ENCODE results near the gene RIBC1. TPM values are rescaled to one million over a fixed set of nuclear protein-coding genes. Genes with fewer than 3 reads are reported as not detected.
A peak's percentile ranks its signal among the peaks of the same experiment; 100 is the strongest.

The RIBC1 gene
- 1 to 10 TPM in 1 of 7 donors, under 1 TPM in 5, not detected in 1; 0.34 to 1.0 (median 0.80) TPM for total RNA-seq
- polyA plus RNA-seq, result 1 to 10 TPM in 1 of 3 donors, under 1 TPM in 2; 0.70 to 1.4 (median 0.86) TPM
- long read RNA-seq, donor 1, partial matches to known transcripts, result 0 of 1 reads
- long read RNA-seq, donor 1, other reads (novel, unspliced or antisense), result 0 of 1 reads
- long read RNA-seq, donor 2, result 0 reads

DNA sequence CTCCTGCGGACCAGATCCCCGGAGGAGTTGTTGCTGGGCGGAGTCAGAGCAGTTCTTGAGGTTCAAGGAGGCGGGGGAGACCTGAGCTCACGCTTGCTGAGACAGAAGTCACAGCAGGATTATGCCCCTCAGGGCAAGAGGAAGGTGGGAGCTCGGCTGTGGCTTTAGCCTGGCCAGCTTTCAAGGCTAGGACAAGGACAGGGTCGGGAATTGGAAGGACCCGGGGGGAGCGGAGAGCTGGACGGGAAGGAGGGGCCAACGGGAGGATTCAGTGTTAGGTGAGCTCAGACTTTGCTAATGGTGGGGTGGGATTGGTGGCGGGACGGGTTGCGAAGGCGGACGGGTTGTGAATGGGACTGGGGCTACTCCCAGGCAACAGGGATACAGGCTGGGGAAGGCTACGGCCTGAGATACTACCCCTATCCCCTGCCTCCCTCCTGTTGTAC lies at the start of gene RIBC1:
Gene RIBC1, plus strand, starts transcription at position 13 of the 446 bp plus-strand sequence. CDS start 3,404 bp downstream, outside the sequence.
- no peak for DNase-seq
- Histone ChIP-seq H3K27ac (peak within 1 kb of the TSS; percentile 90 to 97 (median 94)), H3K36me3 (no peaks in the 10 kb centered on the region), H3K4me3 (peak within 1 kb of the TSS; percentile 44 to 87 (median 62)), H3K27me3 (replicated peaks in 1 of 7) (no peaks in the 10 kb centered on the region), H3K4me1 (peaks cover 9 to 34% (median 26%) of the 10 kb centered on the region in 6 donors), H3K9me3 (no peaks in the 10 kb centered on the region)
- WGBS, 5 donors, result 5 to 23% (median 13%) methylated on average over 14 to 17 of the region's 17 CpGs
- intact Hi-C loops (cut with DNase I; ENCODE audit: low total_unique reads), result no loop called here
- TF ChIP-seq POLR2AphosphoS5 (IDR thresholded peaks at IDR 0.05) (no peak), POLR2A (IDR thresholded peaks at IDR 0.05) (no peak)
- TF ChIP-seq, protein P1, sequence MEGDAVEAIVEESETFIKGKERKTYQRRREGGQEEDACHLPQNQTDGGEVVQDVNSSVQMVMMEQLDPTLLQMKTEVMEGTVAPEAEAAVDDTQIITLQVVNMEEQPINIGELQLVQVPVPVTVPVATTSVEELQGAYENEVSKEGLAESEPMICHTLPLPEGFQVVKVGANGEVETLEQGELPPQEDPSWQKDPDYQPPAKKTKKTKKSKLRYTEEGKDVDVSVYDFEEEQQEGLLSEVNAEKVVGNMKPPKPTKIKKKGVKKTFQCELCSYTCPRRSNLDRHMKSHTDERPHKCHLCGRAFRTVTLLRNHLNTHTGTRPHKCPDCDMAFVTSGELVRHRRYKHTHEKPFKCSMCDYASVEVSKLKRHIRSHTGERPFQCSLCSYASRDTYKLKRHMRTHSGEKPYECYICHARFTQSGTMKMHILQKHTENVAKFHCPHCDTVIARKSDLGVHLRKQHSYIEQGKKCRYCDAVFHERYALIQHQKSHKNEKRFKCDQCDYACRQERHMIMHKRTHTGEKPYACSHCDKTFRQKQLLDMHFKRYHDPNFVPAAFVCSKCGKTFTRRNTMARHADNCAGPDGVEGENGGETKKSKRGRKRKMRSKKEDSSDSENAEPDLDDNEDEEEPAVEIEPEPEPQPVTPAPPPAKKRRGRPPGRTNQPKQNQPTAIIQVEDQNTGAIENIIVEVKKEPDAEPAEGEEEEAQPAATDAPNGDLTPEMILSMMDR (IDR thresholded peaks at IDR 0.05 in 8 of 11, conservative IDR thresholded peaks at IDR 0.05 in 3 of 11), result no peak

DNA sequence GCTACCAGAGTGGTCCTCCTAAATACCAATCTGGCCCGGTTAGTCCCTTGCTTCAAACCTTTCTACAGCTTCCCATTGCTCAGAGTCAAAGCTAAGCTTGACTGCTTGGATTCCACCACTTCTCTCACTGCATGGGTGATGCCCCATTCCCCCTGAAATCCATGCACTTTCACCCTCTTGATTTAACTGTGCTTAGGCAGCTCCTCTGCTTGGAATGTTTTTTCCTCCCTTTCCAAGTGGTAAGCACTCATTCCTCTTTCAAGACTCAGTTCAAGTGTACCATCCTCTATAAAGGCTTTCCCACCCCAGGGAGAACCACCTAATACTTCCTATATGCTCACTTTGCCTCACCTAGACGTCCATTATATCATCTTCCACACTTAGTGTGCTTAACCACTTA lies 49.4 kb upstream of the RIBC1 start:
- 64 to 83% (median 78%) methylated on average over 2 of the region's 2 CpGs for WGBS, 5 donors
- no peaks in the 10 kb centered on the region for H3K4me1 ChIP-seq
- H3K4me3 ChIP-seq, result no peak overlapping the region
- TF ChIP-seq POLR2AphosphoS5 (IDR thresholded peaks at IDR 0.05) (no peak), POLR2A (IDR thresholded peaks at IDR 0.05) (no peak)
- TF ChIP-seq, protein P1 (IDR thresholded peaks at IDR 0.05 in 8 of 11, conservative IDR thresholded peaks at IDR 0.05 in 3 of 11), result no peak
- no peak for DNase-seq
- peaks cover 0 to 25% (median 0%) of the 10 kb centered on the region in 8 donors for H3K9me3 ChIP-seq
- intact Hi-C loops (cut with DNase I; ENCODE audit: low total_unique reads), result no loop called here
- H3K27me3 ChIP-seq (replicated peaks in 1 of 7), result no peaks in the 10 kb centered on the region
- peaks cover 0 to 35% (median 13%) of the 10 kb centered on the region in 6 donors for H3K36me3 ChIP-seq
- no peak overlapping the region for H3K27ac ChIP-seq

DNA sequence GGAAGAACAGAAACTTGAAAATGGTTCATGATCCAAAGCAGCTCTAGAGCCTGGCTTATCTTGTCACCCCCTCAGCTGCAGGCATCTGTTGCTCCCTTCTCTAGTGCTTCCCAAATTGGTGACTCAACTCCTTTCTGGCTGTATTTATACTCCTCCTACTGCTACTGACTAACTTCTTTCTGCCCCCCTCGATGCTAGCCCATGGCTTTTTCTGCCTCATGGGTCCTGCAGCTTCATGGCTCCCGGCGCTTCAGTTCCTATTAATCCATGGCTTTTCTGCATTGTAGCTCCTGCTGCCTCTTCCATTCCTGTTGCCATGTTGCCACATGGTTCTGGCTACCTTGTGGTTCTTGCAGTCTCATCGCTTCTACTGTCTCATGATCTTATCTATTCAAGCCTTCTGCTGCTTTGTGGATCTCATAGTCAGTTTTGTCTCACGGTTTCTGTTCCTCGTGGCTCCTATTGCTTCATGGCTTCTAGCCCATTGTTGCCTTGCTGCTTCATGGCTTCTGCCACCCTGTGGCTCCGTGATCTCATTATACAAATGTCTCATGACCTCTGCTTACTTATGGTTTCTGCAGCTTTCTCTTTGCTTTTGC lies 48.4 kb upstream of the RIBC1 start:
- no peaks in the 10 kb centered on the region for H3K4me1 ChIP-seq
- TF ChIP-seq POLR2AphosphoS5 (IDR thresholded peaks at IDR 0.05) (no peak), POLR2A (IDR thresholded peaks at IDR 0.05) (no peak)
- TF ChIP-seq, protein P1 (IDR thresholded peaks at IDR 0.05 in 8 of 11, conservative IDR thresholded peaks at IDR 0.05 in 3 of 11), result no peak
- H3K36me3 ChIP-seq, result peaks cover 0 to 45% (median 23%) of the 10 kb centered on the region in 6 donors
- intact Hi-C loops (cut with DNase I; ENCODE audit: low total_unique reads), result no loop called here
- WGBS, 5 donors, result 65 to 94% (median 78%) methylated on average over 7 of the region's 7 CpGs
- no peak overlapping the region for H3K4me3 ChIP-seq
- no peaks in the 10 kb centered on the region for H3K27me3 ChIP-seq (replicated peaks in 1 of 7)
- DNase-seq, result no peak
- H3K9me3 ChIP-seq, result peaks cover 0 to 18% (median 0%) of the 10 kb centered on the region in 8 donors
- peak overlapping the region in 1 of 8 donors; percentile 21 for H3K27ac ChIP-seq

- peaks cover 0 to 51% (median 29%) of the 10 kb centered on the region in 6 donors for H3K36me3 ChIP-seq
- TF ChIP-seq, protein P1 (IDR thresholded peaks at IDR 0.05 in 8 of 11, conservative IDR thresholded peaks at IDR 0.05 in 3 of 11), result no peak
- no peak for TF ChIP-seq POLR2AphosphoS5 (IDR thresholded peaks at IDR 0.05)
- no peak for TF ChIP-seq POLR2A (IDR thresholded peaks at IDR 0.05)
- peaks cover 0 to 12% (median 0%) of the 10 kb centered on the region in 8 donors for H3K9me3 ChIP-seq
- no peak for DNase-seq
- H3K27me3 ChIP-seq (replicated peaks in 1 of 7), result no peaks in the 10 kb centered on the region
- H3K4me1 ChIP-seq, result no peaks in the 10 kb centered on the region
- H3K27ac ChIP-seq, result peak overlapping the region in 2 of 8 donors; percentile 10 to 21
- H3K4me3 ChIP-seq, result no peak overlapping the region
- intact Hi-C loops (cut with DNase I; ENCODE audit: low total_unique reads), result no loop called here
These were observed 47.8 kb upstream of the RIBC1 start for GRCh38 chrX:53374923-53375322.
